Ovary (tissue), 9 donors: Measurements from ENCODE around the gene LRRC4C. TPM values are rescaled to one million over a fixed set of nuclear protein-coding genes. Genes with fewer than 3 reads are reported as not detected.

Experiments used
- DNase-seq, 5 donors: peaks; one replicate each; pipeline ENCODE4 v3.0.0-alpha.2; 2019 to 2020
- H3K27ac ChIP-seq, 2 donors: fragments of 200-600 bp; one replicate each; pipeline versions ENCODE4 v1.5.1 to v1.8.0; 2019 to 2022
- H3K27me3 ChIP-seq: fragments of 200-600 bp; one replicate; pipeline ENCODE4 v1.8.0; 2022
- H3K36me3 ChIP-seq: fragments of 200-600 bp; sonication (generic); one replicate; pipeline ENCODE4 v1.5.1; 2019
- H3K4me1 ChIP-seq: one replicate; pipeline ENCODE4 v1.8.1; 2013; ENCODE audit warnings: mild to moderate bottlenecking, moderate library complexity; ENCODE audit not compliant: insufficient read depth
- H3K4me3 ChIP-seq: fragments of 200-600 bp; sonication (generic); one replicate; pipeline ENCODE4 v1.5.1; 2017
- H3K9me3 ChIP-seq, 2 donors: fragments of 200-600 bp in 1 of 2; sonication (generic) in 1 of 2; one replicate each; pipeline versions ENCODE4 v1.5.1 to v1.8.1; 2013 to 2019; ENCODE audit warnings: mild to moderate bottlenecking in 1 of 2, moderate library complexity in 1 of 2
- EP300 ChIP-seq: sonication (generic); formaldehyde crosslinking; IDR thresholded peaks from one replicate; pipeline ENCODE4 v1.6.1; 2017; ENCODE audit warnings: antibody characterized with exemption
- POLR2A ChIP-seq: fragments of 450-650 bp; IDR thresholded peaks from one replicate; pipeline ENCODE4 v1.6.1; 2017; ENCODE audit warnings: antibody characterized with exemption, mild to moderate bottlenecking, moderate library complexity
- WGBS, 3 donors: extraction: QIAGEN DNeasy Blood & Tissue Kit in 1 of 3; methylation state at CpG; one replicate each; pipeline versions ENCODE4 v1.1.5 to v1.1.7; 2013 to 2017; 5-methylcytosine and 5-hydroxymethylcytosine counted together
- intact Hi-C, 4 donors: fragments of 100-400 bp; cut with DNase I; formaldehyde crosslinking; loops; one replicate each; pipeline versions ENCODE4 v1.11.0 to v1.15.1; 2022 to 2023
- polyA plus RNA-seq, 2 donors: library from polyadenylated mRNA; stranded (reverse); fragments of 200-250 nt in 1 of 2; fragments of 350-450 nt in 1 of 2; fragmentation: Illumina TruSeq in 1 of 2; extraction: RNeasy Lipid Tissue Mini Kit (QIAGEN cat#74804) in 1 of 2; gene quantifications; one replicate each; pipeline ENCODE4 v1.2.3, GENCODE V29; 2013 to 2014
- total RNA-seq, 7 donors: library from RNA; depleted of rRNA in 2 of 7; stranded (reverse); fragments of >200 nt in 2 of 7; fragmentation: NEBNext Ultra II Directional in 3 of 7; extraction: Animal tissue kit (Norgen Biotek cat#: 25700) in 3 of 7; gene quantifications; one replicate each; pipeline versions ENCODE4 v1.1.0 to v1.2.4, GENCODE V29; 2016 to 2023
- TF ChIP-seq, protein P1 (sequence below), 3 donors: fragments of 450-650 bp in 2 of 3; fragments of 200-600 bp in 1 of 3; IDR thresholded peaks; one replicate each; pipeline versions ENCODE4 v1.5.1 to v1.8.0; 2016 to 2022; ENCODE audit warnings: antibody characterized with exemption in 3 of 3, mild to moderate bottlenecking in 1 of 3
- donor health status: DM: no; HTN: no; CAD: no; lungs with moderate emphysema.
- donor health status: DM: no; HTN: no; CAD: no.
- donor health status: Bipolar disorder and iron deficiency.
- donor health status: DM: yes; HTN: yes; CAD: no.
- donor health status: DM: no; HTN: no; CAD: no.
- donor health status: DM: yes; HTN: yes; CAD: no.

The LRRC4C gene
- total and polyA plus RNA-seq, 9 donors = 0.15 to 12.5 (median 0.78) TPM

DNA sequence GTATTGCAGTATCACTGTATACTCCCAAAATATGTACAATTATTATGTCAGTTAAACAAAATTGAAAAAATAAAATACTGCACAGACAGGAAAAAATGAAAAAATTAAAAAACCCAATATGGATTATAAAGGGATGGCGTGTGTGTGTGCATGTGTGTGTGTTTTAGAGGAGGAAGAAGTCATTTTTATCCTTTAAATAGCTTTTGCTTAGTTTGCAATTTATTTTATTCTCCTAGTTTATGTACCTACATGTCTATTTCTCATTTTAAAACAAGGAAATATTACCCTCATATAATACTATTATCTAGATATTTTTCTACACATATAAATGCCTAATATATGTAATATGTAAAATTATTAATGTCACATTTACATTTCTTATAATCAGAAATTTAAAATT is 1144.3 kb downstream of the LRRC4C start:
- Histone ChIP-seq H3K9me3 (no peaks in the 10 kb centered on the region), H3K4me3 (no peak overlapping the region), H3K27ac (no peak overlapping the region), H3K4me1 (no peaks in the 10 kb centered on the region), H3K36me3 (no peaks in the 10 kb centered on the region), H3K27me3 (no peaks in the 10 kb centered on the region)
- 83 to 86% (median 83%) methylated on average over 1 of the region's 1 CpG for WGBS, 3 donors
- DNase-seq = no peak
- intact Hi-C loops = no loop called here
- TF ChIP-seq, protein P1, sequence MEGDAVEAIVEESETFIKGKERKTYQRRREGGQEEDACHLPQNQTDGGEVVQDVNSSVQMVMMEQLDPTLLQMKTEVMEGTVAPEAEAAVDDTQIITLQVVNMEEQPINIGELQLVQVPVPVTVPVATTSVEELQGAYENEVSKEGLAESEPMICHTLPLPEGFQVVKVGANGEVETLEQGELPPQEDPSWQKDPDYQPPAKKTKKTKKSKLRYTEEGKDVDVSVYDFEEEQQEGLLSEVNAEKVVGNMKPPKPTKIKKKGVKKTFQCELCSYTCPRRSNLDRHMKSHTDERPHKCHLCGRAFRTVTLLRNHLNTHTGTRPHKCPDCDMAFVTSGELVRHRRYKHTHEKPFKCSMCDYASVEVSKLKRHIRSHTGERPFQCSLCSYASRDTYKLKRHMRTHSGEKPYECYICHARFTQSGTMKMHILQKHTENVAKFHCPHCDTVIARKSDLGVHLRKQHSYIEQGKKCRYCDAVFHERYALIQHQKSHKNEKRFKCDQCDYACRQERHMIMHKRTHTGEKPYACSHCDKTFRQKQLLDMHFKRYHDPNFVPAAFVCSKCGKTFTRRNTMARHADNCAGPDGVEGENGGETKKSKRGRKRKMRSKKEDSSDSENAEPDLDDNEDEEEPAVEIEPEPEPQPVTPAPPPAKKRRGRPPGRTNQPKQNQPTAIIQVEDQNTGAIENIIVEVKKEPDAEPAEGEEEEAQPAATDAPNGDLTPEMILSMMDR (IDR thresholded peaks at IDR 0.05) = no peak
- TF ChIP-seq POLR2A (no peak), EP300 (no peak)

DNA sequence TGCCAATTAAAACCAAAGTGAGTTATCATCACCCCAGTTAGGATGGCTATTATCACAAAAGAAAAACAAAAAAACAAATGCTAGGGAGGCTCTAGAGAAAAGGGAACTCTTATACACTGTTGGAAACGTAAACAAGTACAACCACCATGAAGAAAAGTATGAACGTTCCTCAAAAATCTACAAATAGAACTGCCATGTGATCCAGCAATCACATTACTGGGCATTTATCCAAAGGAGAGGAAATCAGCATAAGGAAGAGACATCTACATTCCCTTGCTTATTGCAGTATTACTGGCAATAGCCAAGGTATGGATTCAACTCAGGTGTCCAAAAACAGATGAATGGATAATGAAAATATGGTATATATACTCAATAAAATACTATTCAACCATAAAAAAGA is 1145.1 kb downstream of the LRRC4C start:
- Histone ChIP-seq H3K27me3 (no peaks in the 10 kb centered on the region), H3K4me1 (no peaks in the 10 kb centered on the region), H3K36me3 (no peaks in the 10 kb centered on the region), H3K27ac (no peak overlapping the region), H3K4me3 (no peak overlapping the region), H3K9me3 (no peaks in the 10 kb centered on the region)
- WGBS, 3 donors = 35 to 40% (median 36%) methylated on average over 2 of the region's 2 CpGs
- DNase-seq = no peak
- TF ChIP-seq POLR2A = no peak
- no peak for TF ChIP-seq EP300
- TF ChIP-seq, protein P1 (IDR thresholded peaks at IDR 0.05) = no peak
- intact Hi-C loops = no loop called here

GRCh38 chr11:40306938-40307548 is 1152.4 kb downstream of the LRRC4C start:
- H3K9me3 ChIP-seq = no peaks in the 10 kb centered on the region
- H3K4me1 ChIP-seq = no peaks in the 10 kb centered on the region
- no peaks in the 10 kb centered on the region for H3K36me3 ChIP-seq
- TF ChIP-seq, protein P1 (IDR thresholded peaks at IDR 0.05) = no peak
- TF ChIP-seq EP300 (no peak), POLR2A (no peak)
- no peak overlapping the region for H3K27ac ChIP-seq
- DNase-seq = no peak
- H3K27me3 ChIP-seq = no peaks in the 10 kb centered on the region
- 17 to 36% (median 33%) methylated on average over 1 of the region's 1 CpG for WGBS, 3 donors
- no peak overlapping the region for H3K4me3 ChIP-seq
- intact Hi-C loops = no loop called here

DNA sequence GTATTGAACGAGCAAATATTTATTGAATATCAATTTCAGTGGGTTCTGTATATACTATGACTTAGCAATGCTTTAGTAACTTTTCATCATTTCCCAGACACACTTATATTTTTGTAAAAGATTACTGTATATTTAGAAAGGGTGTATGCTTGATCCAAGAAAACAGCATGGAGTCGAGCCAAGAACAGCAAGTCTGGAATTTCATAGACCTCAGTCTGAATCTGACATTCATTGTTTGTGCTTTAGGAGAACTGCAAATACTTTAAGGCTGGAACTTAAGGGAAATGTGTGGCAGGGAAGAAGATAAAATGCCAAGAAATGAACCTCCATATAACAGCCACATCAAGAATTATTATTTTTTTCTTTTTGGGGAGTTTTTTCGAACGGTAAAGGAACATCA is 1156.8 kb downstream of the LRRC4C start:
- DNase-seq = no peak
- Histone ChIP-seq H3K4me1 (no peaks in the 10 kb centered on the region), H3K27me3 (no peaks in the 10 kb centered on the region), H3K36me3 (no peaks in the 10 kb centered on the region), H3K4me3 (no peak overlapping the region), H3K9me3 (no peaks in the 10 kb centered on the region), H3K27ac (no peak overlapping the region)
- intact Hi-C loops = no loop called here
- 46 to 53% (median 48%) methylated on average over 4 of the region's 4 CpGs for WGBS, 3 donors
- TF ChIP-seq POLR2A (no peak), EP300 (no peak)
- TF ChIP-seq, protein P1 (IDR thresholded peaks at IDR 0.05) = no peak
